HepG2 (cell line): ENCODE results near the gene COPS7A. TPM values are rescaled to one million over a fixed set of nuclear protein-coding genes. Genes with fewer than 3 reads are reported as not detected.
A peak's percentile ranks its signal among the peaks of the same experiment; 100 is the strongest.

ENCODE experiments used
- ATM ChIP-seq: fragments of 450-650 bp; IDR thresholded peaks from 2 replicates; pipeline ENCODE4 v1.7.1; 2017; ENCODE audit warnings: mild to moderate bottlenecking, borderline replicate concordance
- BRCA1 ChIP-seq: sonication (generic); formaldehyde crosslinking; IDR thresholded peaks from 2 replicates; pipeline ENCODE4 v1.4.0; 2020; ENCODE audit warnings: missing genetic modification reagents
- BRD4 ChIP-seq: sonication (generic); formaldehyde crosslinking; IDR thresholded peaks from 2 replicates; pipeline ENCODE4 v1.4.0; 2020; ENCODE audit warnings: missing genetic modification reagents
- CEBPG ChIP-seq: IDR thresholded peaks from 2 replicates; pipeline ENCODE4 v1.6.1; 2016
- EHMT2 ChIP-seq: fragments of 200-600 bp; sonication (generic); IDR thresholded peaks from 2 replicates; pipeline ENCODE4 v1.7.0; 2017; ENCODE audit warnings: antibody characterized with exemption, low read depth, low read length, borderline replicate concordance
- HNF4G ChIP-seq, 2 experiments: sonication (generic) in 1 of 2; formaldehyde crosslinking in 1 of 2; IDR thresholded peaks; 2 replicates each; pipeline versions ENCODE4 v1.4.0 to v1.6.1; 2011 to 2020; ENCODE audit warnings: borderline replicate concordance in 2 of 2, low read depth in 2 of 2, mild to moderate bottlenecking in 2 of 2, low read length in 1 of 2, missing genetic modification reagents in 1 of 2, moderate library complexity in 1 of 2
- HNRNPUL1 ChIP-seq: fragments of 200-400 bp; formaldehyde crosslinking; IDR thresholded peaks from 2 replicates; pipeline ENCODE4 v1.6.1; 2017; ENCODE audit warnings: low read depth, mild to moderate bottlenecking, low read length, moderate library complexity
- HOXA7 ChIP-seq: sonication (generic); formaldehyde crosslinking; IDR thresholded peaks from 2 replicates; pipeline ENCODE4 v1.8.1; 2022; ENCODE audit warnings: mild to moderate bottlenecking, missing genetic modification reagents, moderate library complexity
- IKZF1 ChIP-seq: fragments of 450-650 bp; IDR thresholded peaks from 2 replicates; pipeline ENCODE4 v1.7.1; 2016
- JDP2 ChIP-seq: sonication (generic); formaldehyde crosslinking; IDR thresholded peaks from 2 replicates; pipeline ENCODE4 v1.8.1; 2022; ENCODE audit warnings: missing genetic modification reagents, borderline replicate concordance
- KDM1A ChIP-seq: IDR thresholded peaks from 2 replicates; pipeline ENCODE4 v1.6.1; 2016; ENCODE audit warnings: missing compliant biosample characterization
- KDM5A ChIP-seq: fragments of 200-600 bp; sonication (generic); IDR thresholded peaks from 2 replicates; pipeline ENCODE4 v1.7.0; 2018; ENCODE audit warnings: antibody characterized with exemption, mild to moderate bottlenecking, low read length, borderline replicate concordance
- LCORL ChIP-seq, 2 experiments: fragments of 450-650 bp in 1 of 2; sonication (generic) in 1 of 2; formaldehyde crosslinking in 1 of 2; IDR thresholded peaks; 2 replicates each; pipeline versions ENCODE4 v1.5.0 to v1.6.1; 2017 to 2020; ENCODE audit warnings: antibody characterized with exemption in 1 of 2, missing genetic modification reagents in 1 of 2
- MATR3 ChIP-seq: sonication (generic); formaldehyde crosslinking; IDR thresholded peaks from 2 replicates; pipeline ENCODE4 v1.4.0; 2020; ENCODE audit warnings: missing genetic modification reagents
- PLRG1 ChIP-seq: fragments of 450-650 bp; conservative IDR thresholded peaks from 2 replicates; pipeline ENCODE4 v1.6.1; 2016
- RXRB ChIP-seq: IDR thresholded peaks from 2 replicates; pipeline ENCODE4 v1.6.1; 2016; ENCODE audit warnings: borderline replicate concordance, missing genetic modification reagents, missing compliant biosample characterization
- ZBTB2 ChIP-seq: sonication (generic); formaldehyde crosslinking; IDR thresholded peaks from 2 replicates; pipeline ENCODE4 v1.8.0; 2022; ENCODE audit warnings: low read depth, missing genetic modification reagents
- ZFP41 ChIP-seq: sonication (generic); formaldehyde crosslinking; IDR thresholded peaks from 2 replicates; pipeline ENCODE4 v1.4.0; 2020; ENCODE audit warnings: mild to moderate bottlenecking, missing genetic modification reagents, borderline replicate concordance
- ZNF160 ChIP-seq: sonication (generic); formaldehyde crosslinking; IDR thresholded peaks from 2 replicates; pipeline ENCODE4 v1.8.0; 2022; ENCODE audit warnings: mild to moderate bottlenecking, inconsistent platforms, missing genetic modification reagents
- ZNF224 ChIP-seq: sonication (generic); formaldehyde crosslinking; IDR thresholded peaks from 2 replicates; pipeline ENCODE4 v1.5.0; 2020; ENCODE audit warnings: mild to moderate bottlenecking, missing genetic modification reagents
- ZNF3 ChIP-seq: IDR thresholded peaks from 2 replicates; pipeline ENCODE4 v1.7.0; 2017; ENCODE audit warnings: inconsistent platforms
- ZNF343 ChIP-seq: sonication (generic); formaldehyde crosslinking; IDR thresholded peaks from 2 replicates; pipeline ENCODE4 v1.4.0; 2020; ENCODE audit warnings: mild to moderate bottlenecking, missing genetic modification reagents
- ZNF558 ChIP-seq: sonication (generic); formaldehyde crosslinking; IDR thresholded peaks from 2 replicates; pipeline ENCODE4 v1.9.0; 2022; ENCODE audit warnings: mild to moderate bottlenecking, missing genetic modification reagents, borderline replicate concordance
- ZNF605 ChIP-seq: sonication (generic); formaldehyde crosslinking; IDR thresholded peaks from 2 replicates; pipeline ENCODE4 v1.8.0; 2022; ENCODE audit warnings: mild to moderate bottlenecking, missing genetic modification reagents
- ZNF710 ChIP-seq: sonication (generic); formaldehyde crosslinking; IDR thresholded peaks from 2 replicates; pipeline ENCODE4 v1.5.0; 2020; ENCODE audit warnings: mild to moderate bottlenecking, missing genetic modification reagents, borderline replicate concordance
- polyA plus RNA-seq, 8 experiments: library from polyadenylated mRNA; depleted of rRNA in 3 of 8; stranded (reverse) in 7 of 8; unstranded in 1 of 8; fragments of >200 nt; fragmentation: Illumina TruSeq in 4 of 8; extraction: Trizol in 4 of 8; gene quantifications; 2 replicates each; pipeline versions ENCODE4 v1.2.1 to v1.2.3, GENCODE V29; 2011 to 2016; ENCODE audit warnings: low read depth in 4 of 8, missing spikeins in 1 of 8, mixed read lengths in 1 of 8; ENCODE audit not compliant: insufficient read depth in 1 of 8
- total RNA-seq, 5 experiments: library from RNA; depleted of rRNA; stranded (reverse); fragments of >200 nt; fragmentation: Illumina TruSeq; extraction: Trizol; gene quantifications; 2 replicates each; pipeline ENCODE4 v1.2.3, GENCODE V29; 2016; ENCODE audit warnings: low read depth in 1 of 5
- TF ChIP-seq, protein P1 (sequence below): sonication (generic); formaldehyde crosslinking; IDR thresholded peaks from 2 replicates; pipeline ENCODE4 v1.5.0; 2020; ENCODE audit warnings: mild to moderate bottlenecking, missing genetic modification reagents
- TF ChIP-seq, protein P2 (sequence below): sonication (generic); formaldehyde crosslinking; IDR thresholded peaks from 2 replicates; pipeline ENCODE4 v1.5.0; 2020; ENCODE audit warnings: missing genetic modification reagents

The COPS7A gene
- total and polyA plus RNA-seq, 2 of the 13 experiments (the other 11 are each of a cell fraction or from before 2014, with no cell fraction given), result 40.0 to 73.6 TPM

- no peak for TF ChIP-seq ZBTB2 (CRISPR knock-in tag)
- no peak for TF ChIP-seq IKZF1
- TF ChIP-seq ZNF710, result no peak; the same call in 1 of the 2 replicates
- TF ChIP-seq CEBPG (CRISPR knock-in tag), result no peak
- TF ChIP-seq KDM1A (CRISPR knock-in tag), result no peak
- no peak for TF ChIP-seq RXRB (CRISPR knock-in tag)
- TF ChIP-seq BRD4 (CRISPR knock-in tag), result peak; percentile 75; the same call in 1 of the 2 replicates
- TF ChIP-seq, protein P1, sequence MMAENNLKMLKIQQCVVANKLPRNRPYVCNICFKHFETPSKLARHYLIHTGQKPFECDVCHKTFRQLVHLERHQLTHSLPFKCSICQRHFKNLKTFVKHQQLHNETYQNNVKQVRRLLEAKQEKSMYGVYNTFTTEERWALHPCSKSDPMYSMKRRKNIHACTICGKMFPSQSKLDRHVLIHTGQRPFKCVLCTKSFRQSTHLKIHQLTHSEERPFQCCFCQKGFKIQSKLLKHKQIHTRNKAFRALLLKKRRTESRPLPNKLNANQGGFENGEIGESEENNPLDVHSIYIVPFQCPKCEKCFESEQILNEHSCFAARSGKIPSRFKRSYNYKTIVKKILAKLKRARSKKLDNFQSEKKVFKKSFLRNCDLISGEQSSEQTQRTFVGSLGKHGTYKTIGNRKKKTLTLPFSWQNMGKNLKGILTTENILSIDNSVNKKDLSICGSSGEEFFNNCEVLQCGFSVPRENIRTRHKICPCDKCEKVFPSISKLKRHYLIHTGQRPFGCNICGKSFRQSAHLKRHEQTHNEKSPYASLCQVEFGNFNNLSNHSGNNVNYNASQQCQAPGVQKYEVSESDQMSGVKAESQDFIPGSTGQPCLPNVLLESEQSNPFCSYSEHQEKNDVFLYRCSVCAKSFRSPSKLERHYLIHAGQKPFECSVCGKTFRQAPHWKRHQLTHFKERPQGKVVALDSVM (CRISPR knock-in tag), result no peak
- no peak for TF ChIP-seq ZNF160 (CRISPR knock-in tag)
- TF ChIP-seq JDP2 (CRISPR knock-in tag), result no peak
- TF ChIP-seq PLRG1, result no peak
- TF ChIP-seq ZNF605 (CRISPR knock-in tag), result no peak; the same call in 1 of the 2 replicates
- no peak for TF ChIP-seq ZFP41 (CRISPR knock-in tag)
- TF ChIP-seq EHMT2, result no peak
- TF ChIP-seq HOXA7 (CRISPR knock-in tag), result no peak
- no peak for TF ChIP-seq ZNF224
- no peak; the same call in 1 of the 2 replicates for TF ChIP-seq KDM5A
- no peak for TF ChIP-seq ATM
- TF ChIP-seq HNRNPUL1, result no peak
- TF ChIP-seq ZNF343 (CRISPR knock-in tag), result no peak
- no peak for TF ChIP-seq ZNF558 (CRISPR knock-in tag)
- no peak for TF ChIP-seq ZNF3 (CRISPR knock-in tag)
- TF ChIP-seq MATR3, result no peak
- TF ChIP-seq, protein P2, sequence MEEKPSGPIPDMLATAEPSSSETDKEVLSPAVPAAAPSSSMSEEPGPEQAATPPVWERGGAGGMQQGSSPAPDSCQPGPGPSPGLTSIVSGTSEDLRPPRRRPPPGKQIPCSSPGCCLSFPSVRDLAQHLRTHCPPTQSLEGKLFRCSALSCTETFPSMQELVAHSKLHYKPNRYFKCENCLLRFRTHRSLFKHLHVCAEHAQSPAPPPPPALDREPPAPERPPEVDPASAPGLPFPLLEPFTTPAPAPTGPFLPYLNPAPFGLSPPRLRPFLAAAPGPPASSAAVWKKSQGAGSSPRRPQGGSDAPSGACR, result no peak; the same call in 1 of the 2 replicates
- TF ChIP-seq BRCA1, result no peak
- no peak for TF ChIP-seq LCORL (IDR thresholded peaks at IDR 0.05)
- no peak for TF ChIP-seq LCORL (CRISPR knock-in tag; IDR thresholded peaks at IDR 0.05)
- TF ChIP-seq HNF4G (IDR thresholded peaks at IDR 0.05; ENCODE audit: borderline replicate concordance, low read depth, low read length), result no peak; the same call in 1 of the 2 replicates
- TF ChIP-seq HNF4G (CRISPR knock-in tag; IDR thresholded peaks at IDR 0.05; ENCODE audit: borderline replicate concordance, low read depth), result no peak
Observed at GRCh38 chr12:6688543-6688998, 35.3 kb upstream of the COPS7A start (continued).
